Endodermal cell (in vitro differentiated cells): ENCODE results near the gene ARAP2. TPM values are rescaled to one million over a fixed set of nuclear protein-coding genes. Genes with fewer than 3 reads are reported as not detected.

Source experiments
- DNase-seq: peaks from one replicate; pipeline ENCODE4 v3.0.0-alpha.2; 2017
- H3K27ac ChIP-seq: 2 replicates; pipeline ENCODE4 v1.5.1; 2013; ENCODE audit warnings: mild to moderate bottlenecking, low read depth, low read length, moderate library complexity
- H3K27me3 ChIP-seq: 2 replicates; pipeline ENCODE4 v1.6.1; 2013; ENCODE audit warnings: mild to moderate bottlenecking, low read length, moderate library complexity; ENCODE audit not compliant: insufficient read depth, control insufficient read depth, poor library complexity, severe bottlenecking
- H3K36me3 ChIP-seq: 2 replicates; pipeline ENCODE4 v1.7.0; 2013; ENCODE audit warnings: mild to moderate bottlenecking, low read length, moderate library complexity; ENCODE audit not compliant: control insufficient read depth, insufficient read depth
- H3K4me1 ChIP-seq: one replicate; pipeline ENCODE4 v1.7.0; 2013; ENCODE audit warnings: low read length; ENCODE audit not compliant: control insufficient read depth, insufficient read depth
- H3K4me3 ChIP-seq: 2 replicates; pipeline ENCODE4 v1.5.1; 2013; ENCODE audit warnings: mild to moderate bottlenecking, low read length, moderate library complexity
- H3K9ac ChIP-seq: 2 replicates; pipeline ENCODE4 v1.6.1; 2013; ENCODE audit warnings: mild to moderate bottlenecking, low read length, moderate library complexity; ENCODE audit not compliant: poor library complexity, severe bottlenecking; ENCODE audit errors: extremely low read depth
- H3K9me3 ChIP-seq: 2 replicates; pipeline ENCODE4 v1.6.1; 2013; ENCODE audit warnings: mild to moderate bottlenecking, low read length, moderate library complexity; ENCODE audit not compliant: control insufficient read depth
- H3K27ac Mint-ChIP-seq: 2 replicates; pipeline ENCODE4 v1.8.0; 2020; ENCODE audit warnings: mixed read lengths
- H3K27me3 Mint-ChIP-seq: 2 replicates; pipeline ENCODE4 v1.8.0; 2021; ENCODE audit warnings: mild to moderate bottlenecking, mixed read lengths; ENCODE audit not compliant: insufficient read depth
- H3K36me3 Mint-ChIP-seq: 2 replicates; pipeline ENCODE4 v1.8.0; 2020; ENCODE audit warnings: low read depth, mixed read lengths
- H3K4me1 Mint-ChIP-seq: 2 replicates; pipeline ENCODE4 v1.8.0; 2020; ENCODE audit warnings: mixed read lengths
- H3K4me3 Mint-ChIP-seq: 2 replicates; pipeline ENCODE4 v1.8.0; 2020; ENCODE audit warnings: mild to moderate bottlenecking, moderate library complexity, mixed read lengths
- H3K9me3 Mint-ChIP-seq: 2 replicates; pipeline ENCODE4 v1.8.0; 2020; ENCODE audit warnings: mild to moderate bottlenecking, mixed read lengths
- WGBS, 2 experiments: methylation state at CpG; one replicate each; pipeline versions ENCODE4 v1.1.5 to v1.1.7; 2013; ENCODE audit warnings: missing lambda C conversion rate in 2 of 2, mixed read lengths in 1 of 2; ENCODE audit not compliant: insufficient coverage in 1 of 2, insufficient read length in 1 of 2; 5-methylcytosine and 5-hydroxymethylcytosine counted together
- total RNA-seq, 2 donors: library from RNA; stranded (reverse); fragmentation: NEBNext Ultra II Directional in 1 of 2; extraction: Animal tissue kit (Norgen Biotek cat#: 25700) in 1 of 2; gene quantifications; 2 replicates in 1 of 2; 3 replicates in 1 of 2; pipeline ENCODE4 v1.2.1, GENCODE V29; 2021
- TF ChIP-seq, protein P1 (sequence below): fragments of 200-600 bp; sonication (generic); conservative IDR thresholded peaks from 2 replicates; pipeline ENCODE4 v1.5.0; 2021; ENCODE audit warnings: antibody characterized with exemption, mild to moderate bottlenecking

Gene ARAP2
- total RNA-seq, 2 donors from 2014 or later, result 2.2 to 5.5 TPM

DNA sequence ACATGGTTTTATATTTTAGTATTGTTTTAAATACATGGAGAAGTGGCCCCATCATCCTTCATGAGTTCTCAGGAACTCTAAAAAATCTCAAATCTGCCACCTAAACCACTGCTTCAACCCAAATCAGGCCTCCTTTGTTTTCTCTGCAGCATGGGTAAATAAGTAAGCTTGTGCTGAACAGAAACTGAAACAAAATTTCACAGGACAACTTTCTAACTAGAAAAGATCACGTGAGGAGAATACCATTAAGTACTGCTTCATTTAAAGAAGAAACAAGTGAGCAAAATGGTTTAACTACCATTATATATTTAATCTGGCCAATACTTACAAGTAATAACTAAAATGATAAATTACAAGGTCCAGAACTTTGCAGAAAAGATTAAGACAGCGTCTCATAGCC, 2.5 kb downstream of the ARAP2 start:
- H3K9me3 ChIP-seq, result no peaks in the 10 kb centered on the region
- peaks cover 43% of the 10 kb centered on the region for H3K27me3 Mint-ChIP-seq
- H3K36me3 Mint-ChIP-seq, result no peaks in the 10 kb centered on the region
- TF ChIP-seq, protein P1, sequence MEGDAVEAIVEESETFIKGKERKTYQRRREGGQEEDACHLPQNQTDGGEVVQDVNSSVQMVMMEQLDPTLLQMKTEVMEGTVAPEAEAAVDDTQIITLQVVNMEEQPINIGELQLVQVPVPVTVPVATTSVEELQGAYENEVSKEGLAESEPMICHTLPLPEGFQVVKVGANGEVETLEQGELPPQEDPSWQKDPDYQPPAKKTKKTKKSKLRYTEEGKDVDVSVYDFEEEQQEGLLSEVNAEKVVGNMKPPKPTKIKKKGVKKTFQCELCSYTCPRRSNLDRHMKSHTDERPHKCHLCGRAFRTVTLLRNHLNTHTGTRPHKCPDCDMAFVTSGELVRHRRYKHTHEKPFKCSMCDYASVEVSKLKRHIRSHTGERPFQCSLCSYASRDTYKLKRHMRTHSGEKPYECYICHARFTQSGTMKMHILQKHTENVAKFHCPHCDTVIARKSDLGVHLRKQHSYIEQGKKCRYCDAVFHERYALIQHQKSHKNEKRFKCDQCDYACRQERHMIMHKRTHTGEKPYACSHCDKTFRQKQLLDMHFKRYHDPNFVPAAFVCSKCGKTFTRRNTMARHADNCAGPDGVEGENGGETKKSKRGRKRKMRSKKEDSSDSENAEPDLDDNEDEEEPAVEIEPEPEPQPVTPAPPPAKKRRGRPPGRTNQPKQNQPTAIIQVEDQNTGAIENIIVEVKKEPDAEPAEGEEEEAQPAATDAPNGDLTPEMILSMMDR, result no peak
- no peaks in the 10 kb centered on the region for H3K9me3 Mint-ChIP-seq
- H3K27me3 ChIP-seq, result peaks cover 15% of the 10 kb centered on the region
- no peak for DNase-seq
- peaks cover 6% of the 10 kb centered on the region for H3K4me1 Mint-ChIP-seq
- H3K4me3 Mint-ChIP-seq, result no peak overlapping the region
- H3K4me1 ChIP-seq, result no peaks in the 10 kb centered on the region
- no peak overlapping the region for H3K27ac Mint-ChIP-seq
- WGBS, 2 experiments, result 90 to 100% methylated on average over 1 to 2 of the region's 2 CpGs
- no peak overlapping the region for H3K9ac ChIP-seq
- no peak overlapping the region for H3K27ac ChIP-seq
- no peaks in the 10 kb centered on the region for H3K36me3 ChIP-seq
- H3K4me3 ChIP-seq, result no peak overlapping the region

DNA sequence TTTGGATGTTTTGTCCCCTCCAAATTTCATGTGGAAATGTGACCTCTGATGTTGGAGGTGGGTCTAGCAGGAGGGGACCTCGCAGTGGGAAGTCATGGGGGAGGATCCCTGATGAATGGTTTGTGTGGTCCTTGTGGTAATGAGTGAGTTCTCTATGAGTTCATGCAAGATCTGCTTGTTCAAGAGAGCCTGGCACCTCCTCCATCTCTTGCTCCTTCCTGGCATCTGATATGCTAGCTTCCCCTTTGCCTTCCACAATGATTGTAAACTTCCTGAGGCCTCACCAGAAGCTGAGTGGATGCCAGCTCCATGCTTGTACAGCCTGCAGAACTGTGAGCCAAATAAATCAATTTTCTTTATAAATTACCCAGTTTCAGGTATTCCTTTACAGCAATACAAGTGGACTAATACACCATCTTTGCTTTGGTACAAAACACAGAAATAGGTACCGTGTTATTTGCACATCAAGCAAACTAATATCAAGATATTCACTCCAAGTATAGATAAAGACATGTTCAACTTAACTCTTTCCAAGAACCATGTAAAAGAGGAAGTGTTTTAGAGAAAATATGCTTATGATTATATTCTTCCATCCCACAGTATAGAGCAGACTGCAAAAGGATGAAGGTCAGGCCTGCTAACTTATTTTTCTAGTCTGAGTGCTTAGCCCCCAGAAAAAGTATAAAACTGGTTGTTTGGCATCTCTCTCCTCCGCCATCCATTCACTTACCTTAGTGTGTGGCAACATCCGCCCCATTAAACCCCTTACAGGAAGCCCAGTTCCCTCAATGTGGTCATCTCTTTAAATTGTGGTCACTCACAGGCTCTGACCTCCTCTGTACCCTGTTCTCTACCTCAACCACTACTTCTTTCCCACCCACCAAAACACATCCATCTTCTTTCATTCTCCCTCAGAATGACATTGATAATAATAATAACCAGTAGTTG, 6.7 kb downstream of the ARAP2 start:
- TF ChIP-seq, protein P1, result no peak
- Mint-ChIP-seq H3K9me3 (peaks cover 2% of the 10 kb centered on the region), H3K27me3 (peaks cover 18% of the 10 kb centered on the region), H3K36me3 (no peaks in the 10 kb centered on the region), H3K27ac (no peak overlapping the region), H3K4me3 (no peak overlapping the region), H3K4me1 (no peaks in the 10 kb centered on the region)
- 89 to 94% methylated on average over 3 to 4 of the region's 4 CpGs for WGBS, 2 experiments
- no peaks in the 10 kb centered on the region for H3K36me3 ChIP-seq
- no peak overlapping the region for H3K27ac ChIP-seq
- H3K4me3 ChIP-seq, result no peak overlapping the region
- no peak for DNase-seq
- no peaks in the 10 kb centered on the region for H3K4me1 ChIP-seq
- no peak overlapping the region for H3K9ac ChIP-seq
- peaks cover 4% of the 10 kb centered on the region for H3K9me3 ChIP-seq
- H3K27me3 ChIP-seq, result peaks cover 6% of the 10 kb centered on the region

DNA sequence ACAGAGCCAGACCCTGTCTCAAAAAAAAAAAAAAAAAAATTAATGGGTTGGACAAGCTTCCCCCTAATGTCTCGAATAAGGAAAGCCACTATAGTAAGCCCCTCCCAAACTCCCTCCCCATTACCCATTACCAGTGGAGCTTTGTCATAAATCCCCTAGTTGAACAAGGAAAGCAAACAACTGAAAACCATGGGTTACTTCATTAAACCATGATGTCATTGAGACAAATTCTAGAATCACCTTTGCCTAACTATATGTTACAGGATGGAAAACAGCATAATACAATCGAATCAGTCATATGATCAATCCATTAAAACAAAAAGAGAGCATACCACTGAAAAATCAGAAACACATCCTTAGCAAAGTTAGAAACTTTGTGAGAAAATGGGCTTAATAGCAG, 8.2 kb downstream of the ARAP2 start:
- H3K4me3 Mint-ChIP-seq, result no peak overlapping the region
- no peaks in the 10 kb centered on the region for H3K36me3 Mint-ChIP-seq
- no peak for DNase-seq
- no peaks in the 10 kb centered on the region for H3K4me1 ChIP-seq
- peaks cover 6% of the 10 kb centered on the region for H3K27me3 Mint-ChIP-seq
- H3K27me3 ChIP-seq, result no peaks in the 10 kb centered on the region
- H3K27ac ChIP-seq, result no peak overlapping the region
- peaks cover 7% of the 10 kb centered on the region for H3K9me3 Mint-ChIP-seq
- no peak overlapping the region for H3K9ac ChIP-seq
- no peak overlapping the region for H3K27ac Mint-ChIP-seq
- H3K9me3 ChIP-seq, result peaks cover 10% of the 10 kb centered on the region
- H3K4me3 ChIP-seq, result no peak overlapping the region
- WGBS, 2 experiments, result 87% methylated on average over 2 of the region's 2 CpGs; no CpG with 5 or more reads in 1 of the 2 experiments
- H3K4me1 Mint-ChIP-seq, result no peaks in the 10 kb centered on the region
- TF ChIP-seq, protein P1, result no peak
- H3K36me3 ChIP-seq, result no peaks in the 10 kb centered on the region
